AG04449 (cell line): ENCODE results near the gene GPATCH8.
"Not testable (repeated sequence)": the region's sequence is repeated elsewhere in the genome, so short reads cannot be mapped to it uniquely, and the experiment has no call there.

ENCODE experiments used
- CTCF ChIA-PET: fragments of 350-600 bp; formaldehyde crosslinking; extraction: SDS; loops from one replicate; lab custom pipeline; 2021; ENCODE audit warnings: antibody characterized with exemption; lab: Yijun Ruan, JAX
- POLR2A ChIA-PET: fragments of 400-600, 350-600 bp; formaldehyde crosslinking; extraction: SDS; loops from one replicate; lab custom pipeline; 2020; ENCODE audit warnings: antibody characterized with exemption, inconsistent platforms; lab: Yijun Ruan, JAX
- DNase-seq: peaks from one replicate; pipeline ENCODE4 v3.0.0-alpha.2; 2010; ENCODE audit warnings: low read depth, low spot score
- H3K4me3 ChIP-seq: 2 replicates; pipeline ENCODE4 v1.5.1; 2011; ENCODE audit warnings: low read depth, mild to moderate bottlenecking, control low read depth, low read length
- TF ChIP-seq, protein P1 (sequence below): IDR thresholded peaks from one replicate; pipeline ENCODE4 v1.5.1; 2011; ENCODE audit warnings: mild to moderate bottlenecking, moderate library complexity, low read length, control low read depth, inconsistent platforms; ENCODE audit not compliant: insufficient read depth; ENCODE audit errors: missing control alignments

The GPATCH8 gene

DNA sequence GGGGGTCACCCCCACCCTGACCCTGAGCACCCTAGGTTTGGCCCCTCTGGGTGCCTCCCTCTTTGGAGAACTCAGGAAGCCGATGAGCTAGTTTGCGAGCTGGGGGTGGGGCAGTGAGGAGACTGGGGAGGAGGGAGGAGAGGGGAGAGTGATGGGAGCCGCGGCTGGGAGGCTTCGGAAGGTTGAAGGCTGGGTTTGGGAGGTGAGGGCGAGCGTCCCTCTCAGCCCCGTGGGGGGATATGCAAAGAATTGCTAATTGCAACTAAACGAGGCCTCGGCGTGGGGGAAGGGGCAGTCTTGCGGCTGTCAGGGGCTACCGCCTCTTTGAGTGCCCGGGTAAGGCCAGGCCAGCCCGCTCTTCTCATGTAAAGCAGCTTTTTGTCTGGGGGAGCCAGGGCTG, 36.5 kb upstream of the GPATCH8 start:
- DNase-seq = no peak
- CTCF ChIA-PET = interaction anchor here (0.9 to 1.1 kb wide), 3 partner anchors 8 to 25 kb away, joined by 3 to 4 read pairs (median 3); no protein-coding TSS in a partner anchor
- POLR2A ChIA-PET = no interaction called here
- no peak overlapping the region for H3K4me3 ChIP-seq
- TF ChIP-seq, protein P1, sequence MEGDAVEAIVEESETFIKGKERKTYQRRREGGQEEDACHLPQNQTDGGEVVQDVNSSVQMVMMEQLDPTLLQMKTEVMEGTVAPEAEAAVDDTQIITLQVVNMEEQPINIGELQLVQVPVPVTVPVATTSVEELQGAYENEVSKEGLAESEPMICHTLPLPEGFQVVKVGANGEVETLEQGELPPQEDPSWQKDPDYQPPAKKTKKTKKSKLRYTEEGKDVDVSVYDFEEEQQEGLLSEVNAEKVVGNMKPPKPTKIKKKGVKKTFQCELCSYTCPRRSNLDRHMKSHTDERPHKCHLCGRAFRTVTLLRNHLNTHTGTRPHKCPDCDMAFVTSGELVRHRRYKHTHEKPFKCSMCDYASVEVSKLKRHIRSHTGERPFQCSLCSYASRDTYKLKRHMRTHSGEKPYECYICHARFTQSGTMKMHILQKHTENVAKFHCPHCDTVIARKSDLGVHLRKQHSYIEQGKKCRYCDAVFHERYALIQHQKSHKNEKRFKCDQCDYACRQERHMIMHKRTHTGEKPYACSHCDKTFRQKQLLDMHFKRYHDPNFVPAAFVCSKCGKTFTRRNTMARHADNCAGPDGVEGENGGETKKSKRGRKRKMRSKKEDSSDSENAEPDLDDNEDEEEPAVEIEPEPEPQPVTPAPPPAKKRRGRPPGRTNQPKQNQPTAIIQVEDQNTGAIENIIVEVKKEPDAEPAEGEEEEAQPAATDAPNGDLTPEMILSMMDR = no peak

DNA sequence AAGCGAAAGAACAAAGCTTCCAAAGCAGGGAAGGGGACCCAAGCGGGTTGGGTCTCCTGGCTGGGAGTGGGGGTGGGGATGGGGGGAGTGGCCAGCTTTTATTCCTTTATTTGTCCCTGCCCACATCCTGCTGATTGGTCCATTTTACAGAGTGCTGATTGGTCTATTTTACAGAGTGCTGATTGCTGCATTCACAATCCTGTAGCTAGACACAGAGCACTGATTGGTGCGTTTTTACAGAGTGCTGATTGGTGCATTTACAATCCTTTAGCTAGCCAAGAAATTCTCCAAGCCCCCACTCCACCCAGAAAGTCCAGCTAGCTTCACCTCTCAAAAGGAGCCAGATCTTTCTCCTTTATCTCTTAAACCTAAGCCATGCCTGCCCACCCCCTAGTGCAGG, 34.7 kb upstream of the GPATCH8 start:
- POLR2A ChIA-PET = interaction anchor here (6.3 kb wide), 1 partner anchor 20 kb away, joined by 42 read pairs; the partner anchor contains the start of gene FZD2

DNA sequence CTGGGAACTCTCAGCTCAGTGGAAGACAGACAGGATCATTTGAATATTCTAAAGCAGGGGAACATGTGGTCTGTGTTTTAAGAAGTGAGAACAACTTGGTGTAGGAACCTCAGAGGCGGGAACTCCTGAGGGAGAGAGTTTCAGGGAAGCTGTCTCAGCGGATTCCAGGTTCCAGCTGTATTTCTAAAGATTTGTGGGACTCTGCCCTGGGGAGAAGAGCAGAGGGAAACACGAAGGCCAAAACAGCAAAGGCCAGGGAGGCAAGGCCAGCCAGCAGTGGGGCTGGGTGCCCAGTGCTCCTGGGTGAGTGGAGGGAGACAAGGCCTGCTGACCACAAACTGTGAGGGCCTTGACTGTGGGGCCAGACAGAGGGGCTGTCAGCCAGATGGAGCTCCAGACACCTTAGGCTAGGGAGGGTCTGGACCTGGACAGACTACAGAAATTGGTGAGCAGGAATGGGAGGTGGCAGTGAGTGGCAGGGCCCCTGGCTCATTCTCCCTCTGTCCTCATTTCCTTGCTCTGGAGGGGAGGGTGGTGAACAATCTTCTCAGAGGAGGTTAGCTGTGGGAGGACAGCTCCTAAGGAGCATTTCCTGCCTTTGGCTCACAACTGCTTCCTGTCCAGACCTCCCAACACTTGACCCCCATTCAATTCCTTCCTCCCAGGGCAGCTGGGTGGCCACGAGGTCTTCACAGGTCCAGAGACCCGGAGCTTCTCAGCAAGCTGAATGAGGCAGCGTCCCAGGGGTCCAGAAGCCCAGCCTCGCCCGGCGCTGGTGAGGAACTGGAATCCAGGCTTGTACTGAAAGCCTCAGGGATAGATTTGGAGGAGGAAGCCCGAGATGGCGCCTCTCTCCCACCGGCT, 33.1 kb upstream of the GPATCH8 start:
- H3K4me3 ChIP-seq = no peak overlapping the region
- ChIA-PET CTCF (interaction anchor here (0.8 to 10.1 kb wide), 13 partner anchors 8 to 136 kb away, joined by 3 to 309 read pairs (median 4); no protein-coding TSS in a partner anchor), POLR2A (interaction anchor here (6.3 kb wide), 1 partner anchor 21 kb away, joined by 42 read pairs; the partner anchor contains the start of gene FZD2)
- no peak for DNase-seq
- TF ChIP-seq, protein P1 = no peak

More for the DNA sequence above, 34.7 kb upstream of the GPATCH8 start:
- DNase-seq, H3K4me3 ChIP-seq: not testable (repeated sequence)
- CTCF ChIA-PET = interaction anchor here (0.9 to 10.1 kb wide), 3 partner anchors 15 to 101 kb away, joined by 4 to 309 read pairs (median 195); no protein-coding TSS in a partner anchor

DNA sequence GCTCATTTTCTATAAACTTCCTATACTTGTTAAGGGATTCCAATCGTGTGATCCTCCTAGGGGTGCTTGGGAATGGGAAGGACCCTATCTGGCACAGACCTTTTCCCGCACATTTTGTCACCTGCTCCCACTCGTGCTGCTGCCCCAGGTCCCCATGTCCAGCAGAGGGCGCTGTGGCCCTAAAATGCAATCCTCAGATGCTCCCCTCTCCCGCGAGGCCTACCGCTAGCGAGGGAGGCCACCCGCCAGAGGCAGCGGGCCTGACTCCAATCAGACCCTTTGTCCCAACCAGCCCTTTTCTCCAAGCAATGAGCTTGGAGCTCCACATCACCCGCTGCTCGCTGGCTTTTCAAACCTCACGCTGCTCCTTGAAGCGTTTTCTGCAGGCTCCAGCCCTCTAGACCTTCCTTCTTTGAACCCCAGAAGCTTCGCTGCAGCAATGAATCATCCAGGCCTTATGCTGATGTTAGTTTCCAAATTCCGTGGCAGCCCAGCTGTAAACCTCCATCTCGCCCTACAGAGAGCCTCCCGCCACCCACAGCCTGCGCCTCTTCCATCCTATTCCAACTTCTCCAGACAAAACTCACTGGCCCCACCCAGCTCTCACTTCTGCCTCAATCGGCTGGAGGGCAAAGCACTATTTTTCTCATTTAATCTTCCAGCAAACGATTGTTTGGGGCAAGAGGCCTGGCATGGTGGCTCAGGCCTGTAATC, 30.5 kb upstream of the GPATCH8 start:
- peak overlapping the region; percentile 48 for H3K4me3 ChIP-seq
- ChIA-PET CTCF (interaction anchor here (0.7 to 10.1 kb wide), 52 partner anchors 9 to 324 kb away, joined by 3 to 309 read pairs (median 5); partner anchors contain the start of gene FZD2), POLR2A (interaction anchor here (0.8 to 6.3 kb wide), 5 partner anchors 10 to 54 kb away, joined by 3 to 42 read pairs (median 11); partner anchors contain the start of gene FZD2)
- TF ChIP-seq, protein P1 = peak; percentile 97
- DNase-seq = no peak

DNA sequence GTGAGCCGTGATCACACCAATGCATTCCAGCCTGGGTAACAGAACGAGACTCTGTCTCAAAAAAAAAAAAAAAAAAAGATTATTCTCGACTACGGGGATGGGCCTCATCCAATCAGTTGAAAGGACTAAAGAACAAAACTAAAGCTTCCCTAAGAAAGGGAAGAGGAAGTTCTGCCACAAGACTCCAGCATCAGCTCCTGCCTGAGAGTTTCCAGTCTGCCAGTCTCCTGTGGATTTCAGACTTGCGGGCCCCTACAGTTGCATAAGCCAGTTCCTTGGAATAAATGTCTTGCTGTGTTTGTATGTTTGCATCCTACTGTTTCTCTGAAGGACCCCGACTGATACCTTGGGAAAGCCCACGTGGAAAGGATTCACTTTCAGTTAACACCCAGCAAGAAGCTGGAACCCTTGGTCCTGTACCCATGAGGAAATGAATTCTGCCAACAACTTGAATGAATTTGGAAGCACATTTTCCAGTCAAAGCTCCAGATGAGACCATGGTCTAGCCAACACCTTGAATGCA, 27.8 kb upstream of the GPATCH8 start:
- CTCF ChIA-PET = interaction anchor here (0.6 to 10.1 kb wide), 12 partner anchors 9 to 321 kb away, joined by 3 to 309 read pairs (median 24); no protein-coding TSS in a partner anchor
- POLR2A ChIA-PET = no interaction called here
- no peak overlapping the region for H3K4me3 ChIP-seq
- TF ChIP-seq, protein P1 = no peak
- no peak for DNase-seq

DNA sequence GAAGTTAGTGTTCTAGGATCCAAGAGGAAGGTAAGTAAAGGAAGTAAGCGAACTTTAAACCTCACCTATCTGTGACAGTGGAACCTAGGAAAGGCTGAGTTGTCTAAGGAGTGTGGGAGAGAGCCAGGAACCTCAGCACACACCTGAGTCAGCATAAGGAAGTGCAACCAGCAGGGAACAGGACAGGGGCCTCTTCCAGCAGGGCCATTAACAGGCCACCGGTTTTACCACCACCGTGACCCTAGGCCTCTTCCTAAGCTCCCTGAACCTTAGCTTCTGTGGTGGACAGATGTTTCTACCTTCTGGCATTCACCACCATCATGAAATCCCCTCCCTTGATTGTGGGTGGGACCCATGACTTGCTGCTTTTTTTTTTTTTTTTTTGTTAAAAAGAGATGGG, 26.7 kb upstream of the GPATCH8 start:
- no peak for DNase-seq
- H3K4me3 ChIP-seq = no peak overlapping the region
- ChIA-PET CTCF (interaction anchor here (1.1 to 10.1 kb wide), 6 partner anchors 100 to 320 kb away, joined by 3 to 309 read pairs (median 6); no protein-coding TSS in a partner anchor), POLR2A (no interaction called here)
- TF ChIP-seq, protein P1 = no peak
